Liver (tissue), 3 donors: ENCODE results near the gene RNF111.

Source experiments
- FOXA1 ChIP-seq: IDR thresholded peaks from 2 replicates; pipeline ENCODE4 v1.6.1; 2016; ENCODE audit warnings: antibody characterized with exemption
- GABPA ChIP-seq, 2 donors: IDR thresholded peaks in 1 of 2; conservative IDR thresholded peaks in 1 of 2; 2 replicates each; pipeline ENCODE4 v1.6.1; 2016; ENCODE audit warnings: antibody characterized with exemption in 2 of 2, mild to moderate bottlenecking in 1 of 2, moderate library complexity in 1 of 2
- JUND ChIP-seq, 2 donors: IDR thresholded peaks; 2 replicates each; pipeline ENCODE4 v1.6.1; 2016; ENCODE audit warnings: antibody characterized with exemption in 2 of 2
- TF ChIP-seq, protein P1 (sequence below): fragments of 150-350 bp; IDR thresholded peaks from 2 replicates; pipeline ENCODE4 v1.5.1; 2017; ENCODE audit warnings: improper control_type of control experiment, low read depth, low read length; ENCODE audit not compliant: missing input control
- donor health status: healthy.
- donor health status: healthy.

DNA sequence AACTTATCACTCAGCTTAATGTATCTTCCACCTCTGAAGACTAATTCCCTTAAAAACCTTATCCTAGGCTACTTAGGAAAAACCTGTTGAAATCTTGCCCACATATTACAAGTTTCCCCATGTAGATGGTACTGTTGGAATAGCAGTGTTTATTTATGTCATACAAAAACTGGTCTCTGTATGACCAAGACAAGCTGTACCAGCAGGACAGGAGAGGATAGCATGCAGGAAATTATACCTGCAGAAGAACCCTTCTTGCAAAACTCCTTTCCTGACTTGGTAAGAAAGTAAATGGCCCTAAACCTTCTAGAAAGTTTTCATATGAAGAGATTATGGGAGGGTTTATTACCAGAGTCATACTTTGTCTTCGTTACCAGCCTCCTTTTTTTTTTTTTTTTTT, 25.3 kb upstream of the RNF111 start:
- TF ChIP-seq JUND (IDR thresholded peaks at IDR 0.05) (no peak), FOXA1 (no peak), GABPA (IDR thresholded peaks at IDR 0.05 in 1 of 2, conservative IDR thresholded peaks at IDR 0.05 in 1 of 2) (no peak)
- TF ChIP-seq, protein P1, sequence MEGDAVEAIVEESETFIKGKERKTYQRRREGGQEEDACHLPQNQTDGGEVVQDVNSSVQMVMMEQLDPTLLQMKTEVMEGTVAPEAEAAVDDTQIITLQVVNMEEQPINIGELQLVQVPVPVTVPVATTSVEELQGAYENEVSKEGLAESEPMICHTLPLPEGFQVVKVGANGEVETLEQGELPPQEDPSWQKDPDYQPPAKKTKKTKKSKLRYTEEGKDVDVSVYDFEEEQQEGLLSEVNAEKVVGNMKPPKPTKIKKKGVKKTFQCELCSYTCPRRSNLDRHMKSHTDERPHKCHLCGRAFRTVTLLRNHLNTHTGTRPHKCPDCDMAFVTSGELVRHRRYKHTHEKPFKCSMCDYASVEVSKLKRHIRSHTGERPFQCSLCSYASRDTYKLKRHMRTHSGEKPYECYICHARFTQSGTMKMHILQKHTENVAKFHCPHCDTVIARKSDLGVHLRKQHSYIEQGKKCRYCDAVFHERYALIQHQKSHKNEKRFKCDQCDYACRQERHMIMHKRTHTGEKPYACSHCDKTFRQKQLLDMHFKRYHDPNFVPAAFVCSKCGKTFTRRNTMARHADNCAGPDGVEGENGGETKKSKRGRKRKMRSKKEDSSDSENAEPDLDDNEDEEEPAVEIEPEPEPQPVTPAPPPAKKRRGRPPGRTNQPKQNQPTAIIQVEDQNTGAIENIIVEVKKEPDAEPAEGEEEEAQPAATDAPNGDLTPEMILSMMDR = no peak
